ENCODE data around the gene KLF15. TPM values are rescaled to one million over a fixed set of nuclear protein-coding genes. Genes with fewer than 3 reads are reported as not detected.
A peak's percentile ranks its signal among the peaks of the same experiment; 100 is the strongest.

The KLF15 gene
- total and polyA plus RNA-seq, 12 donors: 13.5 to 61.3 (median 29.2) TPM

GRCh38 chr3:126343649-126344035 is 13.6 kb downstream of the KLF15 start:
- no peak for ATAC-seq
- DNase-seq: peak in 1 of 2 donors; percentile 2
- TF ChIP-seq CTCF (IDR thresholded peaks at IDR 0.05): no peak
- peaks cover 0 to 66% (median 30%) of the 10 kb centered on the region in 9 donors for H3K4me1 ChIP-seq
- intact Hi-C loops (cut with DNase I): loop anchor here in 1 of 10 donors (5.0 kb wide), 1 partner anchor 51 kb away; no protein-coding TSS in a partner anchor
- H3K27me3 ChIP-seq: no peaks in the 10 kb centered on the region
- H3K36me3 ChIP-seq: peaks cover 0 to 4% (median 0%) of the 10 kb centered on the region in 9 donors
- H3K9me3 ChIP-seq: no peaks in the 10 kb centered on the region
- WGBS, 2 donors: 92 to 94% methylated on average over 32 of the region's 32 CpGs
- no peak overlapping the region for H3K4me3 ChIP-seq
- no peak overlapping the region for H3K27ac ChIP-seq

GRCh38 chr3:126342991-126343648 is 14.1 kb downstream of the KLF15 start:
- TF ChIP-seq CTCF (IDR thresholded peaks at IDR 0.05): no peak
- H3K4me1 ChIP-seq: peaks cover 0 to 61% (median 28%) of the 10 kb centered on the region in 9 donors
- intact Hi-C loops (cut with DNase I): loop anchor here in 1 of 10 donors (5.0 kb wide), 1 partner anchor 51 kb away; no protein-coding TSS in a partner anchor
- no peak overlapping the region for H3K27ac ChIP-seq
- peaks cover 0 to 4% (median 0%) of the 10 kb centered on the region in 9 donors for H3K36me3 ChIP-seq
- DNase-seq (peak in 1 of 2 donors; percentile 2), ATAC-seq (no peak)
- no peaks in the 10 kb centered on the region for H3K27me3 ChIP-seq
- 72% methylated on average over 19 of the region's 20 CpGs for WGBS, 2 donors
- H3K4me3 ChIP-seq: no peak overlapping the region
- H3K9me3 ChIP-seq: no peaks in the 10 kb centered on the region

GRCh38 chr3:126342211-126342610 is 15.0 kb downstream of the KLF15 start:
- no peak overlapping the region for H3K27ac ChIP-seq

GRCh38 chr3:126341755-126342150 is 15.5 kb downstream of the KLF15 start:
- ATAC-seq: no peak
- H3K27ac ChIP-seq: no peak overlapping the region
- no peak for DNase-seq
- WGBS, 2 donors: 86 to 92% methylated on average over 7 of the region's 7 CpGs
- no peaks in the 10 kb centered on the region for H3K27me3 ChIP-seq
- intact Hi-C loops (cut with DNase I): loop anchor here in 1 of 10 donors (5.0 kb wide), 1 partner anchor 49 kb away; no protein-coding TSS in a partner anchor
- peaks cover 0 to 4% (median 0%) of the 10 kb centered on the region in 9 donors for H3K36me3 ChIP-seq
- H3K4me1 ChIP-seq: peaks cover 0 to 47% (median 18%) of the 10 kb centered on the region in 9 donors
- H3K4me3 ChIP-seq: no peak overlapping the region
- no peak for TF ChIP-seq CTCF (IDR thresholded peaks at IDR 0.05)
- no peaks in the 10 kb centered on the region for H3K9me3 ChIP-seq

More at GRCh38 chr3:126342211-126342610, 15.0 kb downstream of the KLF15 start:
- no peak for ATAC-seq
- Histone ChIP-seq H3K4me1 (peaks cover 0 to 52% (median 22%) of the 10 kb centered on the region in 9 donors), H3K36me3 (peaks cover 0 to 4% (median 0%) of the 10 kb centered on the region in 9 donors), H3K9me3 (no peaks in the 10 kb centered on the region), H3K4me3 (no peak overlapping the region), H3K27me3 (no peaks in the 10 kb centered on the region)
- no peak for TF ChIP-seq CTCF (IDR thresholded peaks at IDR 0.05)
- no peak for DNase-seq
- WGBS, 2 donors: 87 to 93% methylated on average over 9 of the region's 9 CpGs
- intact Hi-C loops (cut with DNase I): loop anchor here in 1 of 10 donors (5.0 kb wide), 1 partner anchor 50 kb away; no protein-coding TSS in a partner anchor

Measured in heart right ventricle (tissue), 16 donors.